HT1080 (cell line): Measurements from ENCODE around the gene LRRC1. TPM values are rescaled to one million over a fixed set of nuclear protein-coding genes. Genes with fewer than 3 reads are reported as not detected.
A peak's percentile ranks its signal among the peaks of the same experiment; 100 is the strongest.

ENCODE experiments used
- DNase-seq: peaks from one replicate; pipeline ENCODE4 v3.0.0-alpha.2; 2015; ENCODE audit warnings: low read depth
- total RNA-seq: library from RNA; depleted of rRNA; stranded (reverse); fragments of >200 nt; shearing (Covaris generic); gene quantifications from 2 replicates; pipeline ENCODE4 v1.2.3, GENCODE V29; 2014

Gene LRRC1
- total RNA-seq, 1 experiment from 2014 or later, result 6.1 TPM

DNA sequence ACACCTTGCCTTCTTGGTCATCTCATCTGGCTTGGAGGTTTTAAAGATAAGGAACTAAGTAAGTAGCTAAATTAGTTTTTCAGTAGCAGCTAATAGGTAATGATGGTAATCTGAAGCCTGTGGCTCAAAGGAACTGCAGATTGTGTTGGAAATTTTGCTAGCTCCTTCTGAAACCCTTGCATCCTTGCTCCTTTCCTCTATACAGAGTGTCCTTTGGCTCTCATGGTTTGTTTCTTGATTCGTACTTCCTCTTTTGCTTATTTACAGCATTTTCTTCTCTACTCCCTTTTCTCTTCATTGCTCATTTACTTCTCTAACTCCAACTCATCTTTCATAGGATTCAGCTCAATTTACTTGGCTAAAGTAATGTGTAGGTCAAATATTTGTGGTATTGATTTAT, 19.0 kb downstream of the LRRC1 start:
- DNase-seq, result no peak

GRCh38 chr6:53814353-53814752, 19.5 kb downstream of the LRRC1 start:
- DNase-seq, result no peak

- DNase-seq, result no peak
These were observed 20.7 kb downstream of the LRRC1 start for GRCh38 chr6:53815381-53816119.

GRCh38 chr6:53818858-53819609, 24.2 kb downstream of the LRRC1 start:
- DNase-seq, result no peak

DNA sequence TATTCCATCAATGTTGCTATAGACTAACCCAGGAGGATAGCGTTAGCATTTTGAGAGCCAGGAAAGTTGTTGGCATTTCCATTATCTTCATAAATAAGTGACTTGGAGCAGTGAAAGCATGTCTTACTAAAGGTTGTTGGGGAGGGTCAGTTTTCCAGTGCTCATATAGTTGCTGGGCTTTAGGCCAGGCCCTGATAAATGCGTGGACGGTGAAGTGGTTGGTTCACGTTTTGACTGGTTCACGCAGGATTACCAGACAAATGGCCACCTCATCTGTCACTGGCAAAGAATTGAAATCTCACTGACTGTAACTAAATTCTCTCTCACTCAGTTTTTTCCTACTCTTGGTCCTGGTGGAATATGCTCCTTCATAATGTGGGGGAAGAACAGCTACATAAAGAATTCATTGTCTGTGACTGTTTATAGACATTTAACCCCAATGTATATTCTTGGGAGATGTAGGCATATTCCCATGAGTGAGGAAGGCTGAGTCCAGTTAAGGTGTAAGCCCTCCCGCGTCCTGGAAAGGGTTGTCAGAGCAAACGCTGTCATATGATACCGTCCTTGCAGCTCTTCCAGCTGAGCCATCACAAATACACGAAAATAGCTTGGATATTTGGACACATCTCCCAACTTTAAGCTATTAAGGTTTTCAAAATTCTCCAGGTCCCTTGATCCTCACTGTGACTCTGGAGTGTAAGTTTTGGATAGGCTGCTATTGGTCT, 27.8 kb downstream of the LRRC1 start:
- DNase-seq, result no peak

DNA sequence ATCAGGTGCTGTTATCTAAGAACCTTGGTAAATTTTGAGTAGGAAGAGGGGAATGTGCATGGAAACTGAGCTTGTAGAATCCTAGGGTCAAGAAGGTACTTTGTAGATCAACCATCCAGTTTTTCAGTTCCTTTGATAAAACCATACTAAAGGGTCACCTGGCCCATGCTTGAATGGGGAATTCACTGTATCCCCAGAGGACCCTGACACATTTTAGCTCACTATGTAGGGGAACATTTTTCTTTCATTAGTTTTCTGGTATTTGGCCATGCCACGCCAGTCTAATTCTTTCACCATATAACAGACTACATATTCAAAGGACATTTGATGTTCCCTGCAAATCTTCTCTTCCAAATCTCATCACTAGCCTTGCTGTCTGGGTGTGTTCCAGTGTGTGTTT, 29.9 kb downstream of the LRRC1 start:
- no peak for DNase-seq

- DNase-seq, result no peak
These were observed 30.9 kb downstream of the LRRC1 start for GRCh38 chr6:53825532-53826321.

GRCh38 chr6:53827531-53827930, 32.7 kb downstream of the LRRC1 start:
- DNase-seq, result peak; percentile 34

GRCh38 chr6:53828215-53828614, 33.4 kb downstream of the LRRC1 start:
- no peak for DNase-seq

DNA sequence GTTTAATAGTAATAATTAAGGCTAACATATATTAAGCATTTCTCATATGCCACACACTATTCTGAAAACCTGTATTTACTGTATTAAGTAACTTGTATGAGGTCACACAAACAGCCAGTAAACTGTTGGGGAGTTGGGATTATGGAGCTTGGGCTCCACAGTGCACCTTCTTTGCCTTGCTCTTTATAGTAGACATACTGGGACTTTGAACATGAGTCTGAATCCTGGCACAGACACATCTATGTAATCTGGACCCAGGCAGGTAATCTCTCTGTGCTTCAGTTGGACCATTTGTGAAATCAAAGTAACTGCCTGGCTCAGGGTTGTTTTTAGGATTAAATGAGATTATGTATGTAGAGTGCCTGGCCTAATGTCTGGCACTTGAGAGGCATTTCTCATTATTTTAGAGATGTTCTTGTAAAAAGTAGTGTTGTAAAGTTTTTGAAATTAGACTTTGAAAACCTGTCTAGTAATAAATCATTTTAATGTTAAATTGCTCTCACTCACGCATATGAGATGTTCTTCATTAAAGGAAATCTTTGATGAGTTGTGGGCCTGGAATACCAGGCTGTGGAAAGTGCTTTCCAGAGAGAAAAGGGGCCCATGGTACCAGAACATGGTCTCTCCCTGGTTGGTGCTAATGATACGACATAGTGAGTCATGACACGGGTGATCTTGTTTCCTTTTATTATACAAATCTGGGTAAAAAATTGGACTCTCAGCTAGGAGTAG, 34.3 kb downstream of the LRRC1 start:
- DNase-seq, result peak; percentile 11

DNA sequence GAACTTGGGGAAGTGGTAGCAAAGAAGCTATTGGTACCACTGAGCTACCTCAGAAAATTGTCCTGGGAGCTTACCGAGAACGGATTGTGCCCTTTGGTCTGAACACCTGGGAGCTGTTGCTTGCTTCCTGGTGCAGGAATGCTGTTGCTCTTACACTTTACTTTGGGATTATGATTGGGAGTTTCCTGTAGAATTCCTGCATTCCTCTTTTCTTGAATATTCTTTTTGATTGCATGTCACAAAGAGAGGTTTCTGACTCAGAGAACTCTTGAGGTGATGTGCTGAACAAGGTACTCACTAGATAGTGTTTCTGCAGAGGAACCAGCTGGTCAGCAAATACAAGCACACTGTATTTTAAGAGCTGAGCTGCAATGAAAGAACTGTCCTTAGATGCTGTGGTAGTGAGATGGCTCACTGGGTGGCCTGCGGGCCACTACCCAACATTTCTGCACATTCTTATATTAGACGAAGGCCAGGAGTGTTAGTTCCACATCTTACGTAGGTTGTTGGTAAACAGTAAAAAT, 35.0 kb downstream of the LRRC1 start:
- no peak for DNase-seq

DNA sequence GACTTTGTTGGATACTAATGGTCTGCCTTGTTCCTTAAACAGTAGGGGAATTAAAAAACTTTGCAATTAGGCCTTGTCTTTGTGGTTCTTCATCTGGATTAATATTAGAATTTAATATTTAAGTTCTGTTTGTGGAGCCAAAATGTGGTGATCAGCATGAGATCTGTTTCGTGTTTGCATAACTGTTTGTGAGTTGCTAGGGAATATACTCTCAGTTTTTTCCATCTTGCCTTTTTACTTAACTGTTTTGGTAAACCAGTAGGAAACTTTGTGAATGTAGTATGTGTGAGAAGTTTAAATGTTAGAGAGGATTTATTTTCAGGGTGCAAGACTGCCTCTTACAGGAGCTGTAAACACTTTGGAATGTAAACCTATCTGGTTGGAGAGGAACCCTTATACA, 35.6 kb downstream of the LRRC1 start:
- DNase-seq, result no peak

GRCh38 chr6:53831081-53831869, 36.5 kb downstream of the LRRC1 start:
- DNase-seq, result no peak

GRCh38 chr6:53831936-53832660, 37.3 kb downstream of the LRRC1 start:
- no peak for DNase-seq

- DNase-seq, result no peak
These were observed 38.4 kb downstream of the LRRC1 start for GRCh38 chr6:53833155-53833554.

- DNase-seq, result no peak
These were observed 39.3 kb downstream of the LRRC1 start for GRCh38 chr6:53834132-53834531.

GRCh38 chr6:53837865-53838769, 43.3 kb downstream of the LRRC1 start:
- no peak for DNase-seq

GRCh38 chr6:53840027-53840426, 45.2 kb downstream of the LRRC1 start:
- no peak for DNase-seq
